ENCODE measurements around the gene CA11.

The CA11 gene

DNA sequence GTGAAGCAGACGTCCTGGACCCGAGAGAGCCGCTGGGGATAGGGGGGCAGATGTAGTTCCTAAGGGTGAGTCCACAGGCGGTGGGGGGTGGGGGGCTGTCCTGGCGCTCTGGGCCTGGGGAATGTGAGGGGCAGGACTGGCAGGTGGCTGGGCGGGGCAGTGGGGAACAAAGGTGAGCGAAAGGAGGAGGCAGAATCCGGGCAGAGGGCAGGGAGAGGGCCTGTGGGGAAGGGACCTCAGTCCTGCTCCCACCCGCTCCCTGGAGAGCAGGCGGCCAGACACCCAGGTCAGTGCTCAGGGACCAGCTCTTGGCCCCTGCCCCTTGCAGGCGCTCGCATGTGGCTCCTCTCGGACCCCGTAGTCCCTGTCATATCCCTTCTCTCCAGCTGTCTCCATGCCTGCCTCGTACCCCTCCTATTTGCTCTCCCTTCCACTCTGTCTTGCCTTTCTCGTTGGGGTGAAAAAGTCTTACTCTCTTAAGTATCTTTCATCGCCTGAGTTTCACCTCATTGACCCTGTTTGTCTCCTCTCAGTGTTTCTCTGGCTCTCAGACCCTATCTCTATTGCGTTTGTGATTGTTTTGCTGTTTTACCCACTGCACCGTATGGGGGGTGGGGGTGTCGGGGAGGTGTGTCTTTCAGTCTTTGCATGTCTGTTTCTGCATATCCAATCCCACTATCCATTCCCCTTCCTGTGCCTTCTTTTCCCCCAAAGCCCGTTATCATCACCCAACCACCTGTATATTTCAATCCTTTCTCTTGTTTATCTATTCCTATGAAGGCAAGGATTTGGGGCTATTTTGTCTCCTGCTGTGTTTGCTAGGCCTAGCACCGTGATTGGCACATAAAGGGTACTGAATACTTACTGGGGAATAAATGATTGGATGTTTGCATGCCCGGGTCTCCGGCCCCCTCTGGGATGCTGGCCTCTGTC, 20.9 kb downstream of the CA11 start:
- H3K27ac ChIP-seq: 0 out of 2 replicates have a peak overlapping the region, but pooled peaks have one; percentile 54
- DNase-seq (ENCODE audit: low read depth, low spot score): no peak
- peak overlapping the region; percentile 92 for H3K9ac ChIP-seq (ENCODE audit: insufficient read length)
- H3K4me3 ChIP-seq: peak overlapping the region; percentile 94
- H3K36me3 ChIP-seq (ENCODE audit: insufficient read depth, low read length): no peaks in the 10 kb centered on the region; the same call in 1 of the 2 replicates
- H3K9me3 ChIP-seq (ENCODE audit: low read depth, low read length): no peaks in the 10 kb centered on the region
- TF ChIP-seq FOXP2 (optimal IDR thresholded peaks at IDR 0.05; ENCODE audit: control extremely low read depth, extremely low read length, insufficient read depth) (no peak), POLR2AphosphoS5 (IDR thresholded peaks at IDR 0.05; ENCODE audit: borderline replicate concordance, low read depth, low read length) (no peak), EZH2 (IDR thresholded peaks at IDR 0.05) (no peak)

DNA sequence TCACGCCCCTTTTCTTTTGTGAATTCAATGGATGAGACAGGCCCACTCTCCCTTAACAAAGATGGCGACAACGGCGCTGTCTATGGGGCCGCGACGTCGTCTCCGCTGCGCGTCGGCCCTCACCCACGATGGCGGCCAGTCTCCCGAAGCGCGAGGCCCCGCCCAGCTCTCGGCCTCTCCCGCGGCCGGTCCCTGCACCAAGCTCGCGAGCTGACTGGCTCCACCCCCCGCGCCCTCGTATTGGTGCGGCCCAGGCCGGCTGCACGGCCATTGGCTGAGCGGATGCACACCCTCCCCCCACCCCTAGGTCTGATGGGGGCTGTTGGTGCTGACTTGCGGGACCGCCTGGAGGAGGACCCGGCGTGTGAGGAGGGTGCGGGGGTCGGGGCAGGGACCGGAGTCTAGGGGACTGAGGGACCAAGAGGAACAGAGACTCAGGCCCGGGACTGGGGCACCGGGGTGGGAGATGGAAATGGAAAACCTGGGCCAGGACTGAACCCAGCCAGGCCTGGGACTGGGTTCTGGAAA, 21.9 kb downstream of the CA11 start:
- H3K4me3 ChIP-seq: peak overlapping the region; percentile 94
- no peaks in the 10 kb centered on the region for H3K9me3 ChIP-seq (ENCODE audit: low read depth, low read length)
- DNase-seq (ENCODE audit: low read depth, low spot score): peak; percentile 81
- no peaks in the 10 kb centered on the region; the same call in 1 of the 2 replicates for H3K36me3 ChIP-seq (ENCODE audit: insufficient read depth, low read length)
- TF ChIP-seq POLR2AphosphoS5 (IDR thresholded peaks at IDR 0.05; ENCODE audit: borderline replicate concordance, low read depth, low read length): no peak; the same call in 1 of the 2 replicates
- no peak for TF ChIP-seq EZH2 (IDR thresholded peaks at IDR 0.05)
- TF ChIP-seq FOXP2 (optimal IDR thresholded peaks at IDR 0.05; ENCODE audit: control extremely low read depth, extremely low read length, insufficient read depth): no peak
- peak overlapping the region; percentile 83 for H3K27ac ChIP-seq
- H3K9ac ChIP-seq (ENCODE audit: insufficient read length): peak overlapping the region; percentile 92

DNA sequence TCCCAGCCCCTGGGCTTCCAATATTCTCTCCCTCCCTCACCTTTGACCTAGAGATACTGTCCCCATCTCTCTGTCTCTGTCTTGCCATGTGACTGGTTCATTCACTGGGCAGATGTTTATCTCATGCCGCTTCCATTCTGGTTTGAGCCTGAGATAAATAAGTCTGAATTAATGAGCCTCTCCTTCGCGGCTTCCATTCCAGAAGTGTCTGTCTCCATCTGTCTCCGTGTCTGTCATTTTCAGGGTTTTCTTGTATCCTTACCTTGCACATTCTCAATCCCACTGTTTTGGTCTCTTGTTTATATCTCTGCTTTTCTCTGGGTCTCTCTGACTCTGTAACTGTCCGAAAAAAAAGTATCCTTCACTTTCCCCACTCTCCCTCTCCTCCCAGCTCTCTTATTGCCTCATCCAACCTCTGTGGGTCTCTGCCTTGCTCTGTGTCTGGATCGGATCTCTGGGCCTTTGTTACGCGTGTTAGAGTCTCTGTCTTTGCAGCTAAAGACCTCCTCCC, 22.4 kb downstream of the CA11 start:
- Histone ChIP-seq H3K27ac (peak overlapping the region; percentile 83), H3K9me3 (ENCODE audit: low read depth, low read length) (no peaks in the 10 kb centered on the region), H3K9ac (ENCODE audit: insufficient read length) (peak overlapping the region; percentile 70), H3K36me3 (ENCODE audit: insufficient read depth, low read length) (no peaks in the 10 kb centered on the region; the same call in none of the 2 replicates), H3K4me3 (peak overlapping the region; percentile 94)
- no peak for DNase-seq (ENCODE audit: low read depth, low spot score)
- peak; percentile 75 for TF ChIP-seq POLR2AphosphoS5 (IDR thresholded peaks at IDR 0.05; ENCODE audit: borderline replicate concordance, low read depth, low read length)
- no peak for TF ChIP-seq EZH2 (IDR thresholded peaks at IDR 0.05)
- no peak for TF ChIP-seq FOXP2 (optimal IDR thresholded peaks at IDR 0.05; ENCODE audit: control extremely low read depth, extremely low read length, insufficient read depth)

DNA sequence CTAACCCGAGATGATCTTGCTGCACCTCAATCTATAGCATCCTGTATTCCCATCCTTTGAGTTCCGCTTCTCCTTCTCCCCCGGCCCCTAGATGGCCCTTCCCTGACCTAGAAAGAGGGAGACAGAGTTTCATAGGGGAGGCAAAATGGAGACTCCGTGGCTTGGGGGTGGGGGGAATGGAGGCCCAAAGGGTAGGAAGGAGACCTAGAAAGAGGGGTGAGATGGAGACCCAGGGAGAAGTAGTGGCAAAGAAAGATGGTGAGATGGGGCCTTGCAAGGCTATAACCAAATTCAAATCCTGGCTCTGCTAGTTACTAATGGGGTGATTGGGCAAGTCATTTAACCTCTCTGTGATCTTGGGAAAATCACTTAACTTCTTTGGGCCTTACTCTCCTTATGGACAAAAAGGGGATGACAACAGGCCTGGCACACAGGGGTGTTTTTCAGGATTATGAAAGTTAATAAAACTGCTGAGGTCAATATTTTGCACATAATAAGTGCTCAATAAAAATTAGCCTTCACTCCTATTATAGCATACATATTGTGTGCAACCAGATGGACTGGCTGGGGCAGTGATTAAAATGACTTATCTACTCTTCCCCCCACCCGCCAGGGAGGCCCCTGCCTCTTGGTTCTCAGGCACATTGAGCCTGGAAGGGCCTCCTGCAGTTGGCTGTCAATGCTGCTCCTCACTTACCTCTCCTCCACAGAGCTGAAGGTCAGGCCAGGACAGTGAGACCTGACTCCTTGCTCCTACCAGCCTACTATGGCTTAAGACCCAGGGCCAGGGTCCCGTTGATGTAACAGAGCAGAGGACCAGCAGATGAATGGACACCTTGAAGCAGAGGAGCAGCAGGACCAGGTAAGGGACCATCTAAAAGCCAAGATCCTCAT, 26.0 kb downstream of the CA11 start:
- TF ChIP-seq POLR2AphosphoS5 (IDR thresholded peaks at IDR 0.05; ENCODE audit: borderline replicate concordance, low read depth, low read length) (no peak), FOXP2 (optimal IDR thresholded peaks at IDR 0.05; ENCODE audit: control extremely low read depth, extremely low read length, insufficient read depth) (no peak), EZH2 (IDR thresholded peaks at IDR 0.05) (no peak)
- H3K9me3 ChIP-seq (ENCODE audit: low read depth, low read length): no peaks in the 10 kb centered on the region
- no peak for DNase-seq (ENCODE audit: low read depth, low spot score)
- peaks cover 36% of the 10 kb centered on the region for H3K36me3 ChIP-seq (ENCODE audit: insufficient read depth, low read length)
- H3K4me3 ChIP-seq: peak overlapping the region; percentile 82
- peak overlapping the region; percentile 84 for H3K27ac ChIP-seq
- H3K9ac ChIP-seq (ENCODE audit: insufficient read length): peak overlapping the region; percentile 99

DNA sequence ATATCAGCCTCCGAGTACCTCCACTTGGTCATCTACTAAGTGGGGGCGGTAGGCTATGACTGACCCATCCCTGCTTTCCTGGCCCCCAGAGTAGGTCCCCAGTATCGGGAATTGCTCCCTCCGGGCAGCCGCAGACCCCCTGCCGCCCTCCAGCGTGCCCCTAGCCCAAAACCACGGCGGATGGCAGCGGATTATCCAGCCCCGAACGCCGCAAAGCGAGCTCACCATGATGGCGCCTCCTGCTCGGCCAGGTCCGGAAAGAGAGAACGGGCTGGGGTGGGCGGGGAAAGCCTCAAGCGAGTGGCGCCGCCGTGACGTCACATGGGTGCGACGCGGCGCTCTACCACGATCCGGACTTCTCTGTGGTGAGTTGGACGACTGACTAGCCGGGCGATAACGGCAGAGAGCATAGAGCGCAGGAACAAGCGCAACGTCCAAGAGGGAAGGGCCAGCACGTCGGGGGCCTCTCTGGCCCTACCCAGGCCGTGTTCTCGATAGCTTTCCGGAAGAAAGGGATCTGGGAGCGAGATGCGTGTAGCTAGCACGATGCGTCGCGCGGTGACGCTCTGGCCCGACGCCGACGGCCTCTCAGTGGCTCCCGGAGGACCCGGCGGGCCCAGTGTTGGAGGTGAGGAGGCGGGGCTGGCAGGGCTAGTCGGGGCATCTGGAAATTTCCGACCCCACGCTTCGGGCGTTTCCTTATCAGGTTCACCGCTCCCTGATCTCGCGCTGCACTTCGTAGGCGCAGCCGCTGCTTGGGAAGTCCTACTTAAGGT, 26.9 kb downstream of the CA11 start, which contains the start of the genes RPL18 and SPHK2:
TSS of gene RPL18 (minus strand) at position 263 of the 776 bp plus-strand sequence. CDS start at position 228, 35 bp downstream.
TSS of gene SPHK2 (plus strand) at position 591 of the 776 bp plus-strand sequence. CDS start 1,009 bp downstream, outside the sequence.
- DNase-seq (ENCODE audit: low read depth, low spot score): peak; percentile 98
- TF ChIP-seq POLR2AphosphoS5 (IDR thresholded peaks at IDR 0.05; ENCODE audit: borderline replicate concordance, low read depth, low read length) (peak; percentile 98), FOXP2 (optimal IDR thresholded peaks at IDR 0.05; ENCODE audit: control extremely low read depth, extremely low read length, insufficient read depth) (peak; percentile 97), EZH2 (IDR thresholded peaks at IDR 0.05) (no peak)
- Histone ChIP-seq H3K9ac (ENCODE audit: insufficient read length) (peak within 1 kb of the TSS; percentile 99), H3K9me3 (ENCODE audit: low read depth, low read length) (no peaks in the 10 kb centered on the region), H3K27ac (peak within 1 kb of the TSS; percentile 93), H3K4me3 (peak within 1 kb of the TSS; percentile 82), H3K36me3 (ENCODE audit: insufficient read depth, low read length) (peaks cover 38% of the 10 kb centered on the region)

DNA sequence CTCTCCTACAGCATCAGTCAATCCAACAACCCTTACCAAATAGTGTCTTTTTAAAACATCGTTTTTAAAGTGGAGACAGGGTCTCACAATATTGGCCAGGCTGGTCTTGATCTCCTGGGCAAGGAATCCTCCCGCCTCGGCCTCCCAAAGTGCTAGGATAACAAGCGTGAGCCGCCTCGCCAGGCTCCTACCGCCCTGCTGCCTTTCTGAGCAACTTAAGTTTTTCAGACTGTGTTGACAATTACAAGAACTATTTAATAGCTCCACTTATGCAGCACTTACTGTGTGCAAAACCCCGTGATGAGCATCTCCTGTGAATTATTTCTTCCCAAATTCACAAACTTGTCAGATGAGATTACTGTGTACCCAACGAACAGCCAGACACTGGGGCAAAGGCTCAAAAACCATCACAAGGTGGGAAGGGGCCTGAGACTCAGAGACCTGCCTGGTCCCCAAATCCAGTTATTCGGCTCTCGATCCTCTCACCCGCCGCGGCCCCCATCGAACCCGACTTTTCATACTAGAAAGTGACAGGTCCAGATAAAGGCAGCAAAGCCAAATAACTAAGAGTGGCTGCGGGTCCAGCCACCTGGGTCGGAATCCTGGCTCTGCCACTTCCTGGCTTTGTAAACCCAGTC, 27.6 kb downstream of the CA11 start:
- H3K27ac ChIP-seq: peak overlapping the region; percentile 93
- no peaks in the 10 kb centered on the region for H3K9me3 ChIP-seq (ENCODE audit: low read depth, low read length)
- no peak for DNase-seq (ENCODE audit: low read depth, low spot score)
- peak overlapping the region; percentile 82 for H3K4me3 ChIP-seq
- peaks cover 38% of the 10 kb centered on the region for H3K36me3 ChIP-seq (ENCODE audit: insufficient read depth, low read length)
- peak overlapping the region; percentile 99 for H3K9ac ChIP-seq (ENCODE audit: insufficient read length)
- TF ChIP-seq EZH2 (IDR thresholded peaks at IDR 0.05) (no peak), POLR2AphosphoS5 (IDR thresholded peaks at IDR 0.05; ENCODE audit: borderline replicate concordance, low read depth, low read length) (no peak), FOXP2 (optimal IDR thresholded peaks at IDR 0.05; ENCODE audit: control extremely low read depth, extremely low read length, insufficient read depth) (no peak)

Data from SK-N-MC (cell line).